ENCODE measurements around the gene CD3D. TPM values are rescaled to one million over a fixed set of nuclear protein-coding genes. Genes with fewer than 3 reads are reported as not detected.

CD3D gene
- total RNA-seq, 6 experiments from 2014 or later, result not detected

- no peak for DNase-seq
- TF ChIP-seq, protein P1, sequence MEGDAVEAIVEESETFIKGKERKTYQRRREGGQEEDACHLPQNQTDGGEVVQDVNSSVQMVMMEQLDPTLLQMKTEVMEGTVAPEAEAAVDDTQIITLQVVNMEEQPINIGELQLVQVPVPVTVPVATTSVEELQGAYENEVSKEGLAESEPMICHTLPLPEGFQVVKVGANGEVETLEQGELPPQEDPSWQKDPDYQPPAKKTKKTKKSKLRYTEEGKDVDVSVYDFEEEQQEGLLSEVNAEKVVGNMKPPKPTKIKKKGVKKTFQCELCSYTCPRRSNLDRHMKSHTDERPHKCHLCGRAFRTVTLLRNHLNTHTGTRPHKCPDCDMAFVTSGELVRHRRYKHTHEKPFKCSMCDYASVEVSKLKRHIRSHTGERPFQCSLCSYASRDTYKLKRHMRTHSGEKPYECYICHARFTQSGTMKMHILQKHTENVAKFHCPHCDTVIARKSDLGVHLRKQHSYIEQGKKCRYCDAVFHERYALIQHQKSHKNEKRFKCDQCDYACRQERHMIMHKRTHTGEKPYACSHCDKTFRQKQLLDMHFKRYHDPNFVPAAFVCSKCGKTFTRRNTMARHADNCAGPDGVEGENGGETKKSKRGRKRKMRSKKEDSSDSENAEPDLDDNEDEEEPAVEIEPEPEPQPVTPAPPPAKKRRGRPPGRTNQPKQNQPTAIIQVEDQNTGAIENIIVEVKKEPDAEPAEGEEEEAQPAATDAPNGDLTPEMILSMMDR (IDR thresholded peaks at IDR 0.05), result no peak
- Mint-ChIP-seq H3K9me3 (no peaks in the 10 kb centered on the region), H3K4me1 (ENCODE audit: low read depth) (no peaks in the 10 kb centered on the region), H3K27me3 (ENCODE audit: insufficient read depth) (no peaks in the 10 kb centered on the region; the same call in 1 of the 2 replicates), H3K27ac (no peak overlapping the region), H3K36me3 (ENCODE audit: low read depth) (peaks cover 32% of the 10 kb centered on the region), H3K4me3 (no peak overlapping the region)
These were observed 33.5 kb upstream of the CD3D start for GRCh38 chr11:118375978-118376377.

- TF ChIP-seq, protein P1 (IDR thresholded peaks at IDR 0.05), result no peak
- no peaks in the 10 kb centered on the region for H3K9me3 Mint-ChIP-seq
- no peak for DNase-seq
- no peaks in the 10 kb centered on the region; the same call in 1 of the 2 replicates for H3K27me3 Mint-ChIP-seq (ENCODE audit: insufficient read depth)
- H3K4me3 Mint-ChIP-seq, result no peak overlapping the region
- H3K27ac Mint-ChIP-seq, result no peak overlapping the region
- H3K4me1 Mint-ChIP-seq (ENCODE audit: low read depth), result no peaks in the 10 kb centered on the region
- peaks cover 40% of the 10 kb centered on the region for H3K36me3 Mint-ChIP-seq (ENCODE audit: low read depth)
These were observed 32.2 kb upstream of the CD3D start for GRCh38 chr11:118374729-118375128.

GRCh38 chr11:118373871-118374270 lies 31.4 kb upstream of the CD3D start:
- DNase-seq, result no peak
- Mint-ChIP-seq H3K4me1 (ENCODE audit: low read depth) (no peaks in the 10 kb centered on the region), H3K36me3 (ENCODE audit: low read depth) (peaks cover 40% of the 10 kb centered on the region)

DNA sequence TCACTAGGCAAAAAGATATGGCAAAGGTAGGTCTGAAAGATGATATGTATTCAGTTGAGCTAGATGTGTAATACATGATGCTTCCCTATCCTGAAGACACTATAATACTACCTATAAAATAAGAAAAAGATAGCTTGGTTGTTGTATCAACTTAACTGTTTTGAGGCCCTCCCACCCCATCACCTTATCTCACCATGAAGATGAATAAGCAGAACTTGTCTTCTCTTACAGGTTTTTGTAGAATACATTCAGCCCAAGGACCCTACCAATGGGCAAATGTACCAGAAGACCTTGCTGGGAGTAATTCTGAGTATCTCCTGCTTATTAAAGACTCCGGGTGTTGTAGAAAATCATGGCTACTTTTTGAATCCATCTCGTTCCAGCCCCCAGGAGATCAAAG lies 30.8 kb upstream of the CD3D start:
- no peaks in the 10 kb centered on the region; the same call in 1 of the 2 replicates for H3K27me3 Mint-ChIP-seq (ENCODE audit: insufficient read depth)
- H3K4me1 Mint-ChIP-seq (ENCODE audit: low read depth), result no peaks in the 10 kb centered on the region
- H3K36me3 Mint-ChIP-seq (ENCODE audit: low read depth), result peaks cover 38% of the 10 kb centered on the region

More at GRCh38 chr11:118373871-118374270, 31.4 kb upstream of the CD3D start:
- TF ChIP-seq, protein P1 (IDR thresholded peaks at IDR 0.05), result no peak
- H3K27ac Mint-ChIP-seq, result no peak overlapping the region
- H3K27me3 Mint-ChIP-seq (ENCODE audit: insufficient read depth), result no peaks in the 10 kb centered on the region; the same call in 1 of the 2 replicates
- H3K4me3 Mint-ChIP-seq, result no peak overlapping the region
- H3K9me3 Mint-ChIP-seq, result no peaks in the 10 kb centered on the region

GRCh38 chr11:118370774-118371173 lies 28.3 kb upstream of the CD3D start:
- H3K36me3 Mint-ChIP-seq (ENCODE audit: low read depth), result peaks cover 32% of the 10 kb centered on the region
- no peak overlapping the region for H3K4me3 Mint-ChIP-seq
- H3K9me3 Mint-ChIP-seq, result no peaks in the 10 kb centered on the region

More for the DNA sequence above, 30.8 kb upstream of the CD3D start:
- TF ChIP-seq, protein P1 (IDR thresholded peaks at IDR 0.05), result no peak
- Mint-ChIP-seq H3K9me3 (no peaks in the 10 kb centered on the region), H3K27ac (no peak overlapping the region), H3K4me3 (no peak overlapping the region)
- no peak for DNase-seq

More at GRCh38 chr11:118370774-118371173, 28.3 kb upstream of the CD3D start:
- DNase-seq, result no peak
- no peaks in the 10 kb centered on the region for H3K4me1 Mint-ChIP-seq (ENCODE audit: low read depth)
- H3K27me3 Mint-ChIP-seq (ENCODE audit: insufficient read depth), result no peaks in the 10 kb centered on the region; the same call in 1 of the 2 replicates
- H3K27ac Mint-ChIP-seq, result no peak overlapping the region
- TF ChIP-seq, protein P1 (IDR thresholded peaks at IDR 0.05), result no peak

All from HFFc6 (cell line).